HG02588 (cell line): ENCODE data around the gene PLXNA2.

Experiments
- ATAC-seq: cut with Tn5 transposase; IDR thresholded peaks from one replicate; pipeline ENCODE4 v1.9.1; 2021; ENCODE audit warnings: mild to moderate bottlenecking, moderate library complexity; ENCODE audit not compliant: unreplicated experiment

PLXNA2 gene

GRCh38 chr1:207985996-207986395 is 258.2 kb downstream of the PLXNA2 start:
- ATAC-seq, result no peak

GRCh38 chr1:207984831-207985572 is 259.2 kb downstream of the PLXNA2 start:
- ATAC-seq, result no peak

- ATAC-seq, result no peak
Observed at GRCh38 chr1:207983044-207983635, 261.0 kb downstream of the PLXNA2 start.

- ATAC-seq, result no peak
Observed at GRCh38 chr1:207981976-207982375, 262.2 kb downstream of the PLXNA2 start.

GRCh38 chr1:207978441-207978840 is 265.7 kb downstream of the PLXNA2 start:
- ATAC-seq, result no peak

GRCh38 chr1:207977876-207978275 is 266.3 kb downstream of the PLXNA2 start:
- no peak for ATAC-seq

- ATAC-seq, result no peak
Observed at GRCh38 chr1:207973898-207974568, 270.2 kb downstream of the PLXNA2 start.

- ATAC-seq, result no peak
Observed at GRCh38 chr1:207972337-207972736, 271.8 kb downstream of the PLXNA2 start.
